GM21367 (cell line): ENCODE measurements around the gene GNAI2.

ENCODE experiments used
- ATAC-seq: cut with Tn5 transposase; IDR thresholded peaks from one replicate; pipeline ENCODE4 v1.9.1; 2021; ENCODE audit not compliant: unreplicated experiment

Gene GNAI2

GRCh38 chr3:50235716-50236483 lies at the start of gene GNAI2:
Gene GNAI2 (plus strand): TSS chr3:50236204. CDS start chr3:50236336, 132 bp downstream.
- peak; percentile 88 for ATAC-seq

- ATAC-seq, result no peak
Observed at GRCh38 chr3:50187750-50188149, 48.3 kb upstream of the GNAI2 start.

- ATAC-seq, result no peak
Observed at GRCh38 chr3:50189274-50189673, 46.7 kb upstream of the GNAI2 start.

DNA sequence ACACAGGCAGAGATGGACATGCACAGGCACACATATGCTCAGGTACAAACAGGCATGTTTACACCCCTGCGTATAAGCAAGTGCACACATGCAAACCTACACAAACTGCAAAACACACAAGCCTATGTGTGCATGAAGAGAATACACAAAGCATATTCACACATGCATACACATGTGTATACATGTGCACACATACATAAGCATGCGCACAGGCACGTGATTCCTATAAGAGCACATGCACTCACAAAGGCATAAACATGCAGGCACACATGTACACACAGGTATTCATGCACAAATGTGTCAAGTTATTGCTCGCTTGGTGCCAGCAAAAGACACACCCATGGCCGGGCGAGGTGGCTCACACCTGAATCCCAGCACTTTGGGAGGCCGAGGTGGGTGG lies 46.0 kb upstream of the GNAI2 start:
- no peak for ATAC-seq

GRCh38 chr3:50190936-50191660 lies 44.9 kb upstream of the GNAI2 start, which contains the start of gene GNAT1:
Gene GNAT1 (plus strand): TSS chr3:50191610. CDS start chr3:50191726, 116 bp downstream.
- ATAC-seq, result no peak

DNA sequence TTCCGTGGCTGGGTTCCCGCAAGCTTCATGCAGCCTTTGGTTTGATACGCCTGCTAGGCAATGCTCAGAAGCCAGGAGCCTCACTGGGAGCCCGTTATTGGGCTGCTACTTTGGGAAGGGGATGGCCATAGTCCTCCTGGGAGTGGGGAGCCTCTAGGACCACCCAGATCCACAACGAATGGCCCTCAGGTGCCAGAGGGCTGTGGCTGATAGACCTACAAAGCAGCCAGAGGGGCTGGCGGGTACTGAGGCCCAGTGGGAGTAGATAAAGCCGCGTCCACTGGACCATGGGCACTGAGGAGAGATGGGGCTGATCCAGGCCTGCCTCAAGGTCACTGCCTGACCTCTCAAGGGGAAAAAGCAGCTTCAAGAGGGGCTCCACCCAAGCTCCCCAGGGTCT lies 43.9 kb upstream of the GNAI2 start:
- no peak for ATAC-seq

DNA sequence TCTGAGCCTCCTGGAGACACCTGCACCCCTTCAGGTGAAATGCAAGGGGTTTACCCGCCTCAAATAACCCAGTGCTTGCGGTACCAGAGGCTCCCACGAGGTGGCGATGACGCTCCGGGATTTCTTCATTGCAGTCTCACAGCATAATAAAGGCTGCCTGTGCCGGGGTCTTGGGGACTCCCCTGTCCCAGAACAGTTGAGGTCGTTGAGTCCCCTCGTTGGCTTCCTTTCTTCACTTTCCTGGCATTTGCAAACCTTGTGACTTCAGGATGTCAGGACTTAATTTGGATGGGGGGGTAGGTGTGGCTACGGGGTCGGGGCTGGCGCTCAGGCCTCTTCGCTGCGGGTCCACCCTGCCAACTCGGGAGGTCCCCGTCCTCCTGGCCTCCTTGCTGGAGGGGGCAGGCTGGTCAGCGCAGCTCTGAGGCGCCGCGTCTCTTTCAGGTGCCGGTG lies 43.3 kb upstream of the GNAI2 start:
- ATAC-seq, result no peak

GRCh38 chr3:50193286-50193685 lies 42.7 kb upstream of the GNAI2 start:
- ATAC-seq, result no peak

DNA sequence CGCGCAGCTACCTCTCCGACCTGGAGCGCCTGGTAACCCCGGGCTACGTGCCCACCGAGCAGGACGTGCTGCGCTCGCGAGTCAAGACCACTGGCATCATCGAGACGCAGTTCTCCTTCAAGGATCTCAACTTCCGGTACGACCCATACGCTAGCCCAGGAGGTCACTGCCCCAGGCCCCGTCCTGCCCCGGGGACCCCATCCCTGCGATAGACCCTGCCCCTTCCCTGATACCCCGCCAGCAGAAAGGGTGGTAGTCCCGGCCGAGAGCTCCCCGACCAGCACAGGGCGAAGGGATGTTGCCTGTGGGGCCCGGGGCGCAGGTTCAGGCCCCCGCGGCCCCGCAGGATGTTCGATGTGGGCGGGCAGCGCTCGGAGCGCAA lies 42.3 kb upstream of the GNAI2 start:
- no peak for ATAC-seq

- no peak for ATAC-seq
Observed at GRCh38 chr3:50194128-50194902, 41.7 kb upstream of the GNAI2 start.

DNA sequence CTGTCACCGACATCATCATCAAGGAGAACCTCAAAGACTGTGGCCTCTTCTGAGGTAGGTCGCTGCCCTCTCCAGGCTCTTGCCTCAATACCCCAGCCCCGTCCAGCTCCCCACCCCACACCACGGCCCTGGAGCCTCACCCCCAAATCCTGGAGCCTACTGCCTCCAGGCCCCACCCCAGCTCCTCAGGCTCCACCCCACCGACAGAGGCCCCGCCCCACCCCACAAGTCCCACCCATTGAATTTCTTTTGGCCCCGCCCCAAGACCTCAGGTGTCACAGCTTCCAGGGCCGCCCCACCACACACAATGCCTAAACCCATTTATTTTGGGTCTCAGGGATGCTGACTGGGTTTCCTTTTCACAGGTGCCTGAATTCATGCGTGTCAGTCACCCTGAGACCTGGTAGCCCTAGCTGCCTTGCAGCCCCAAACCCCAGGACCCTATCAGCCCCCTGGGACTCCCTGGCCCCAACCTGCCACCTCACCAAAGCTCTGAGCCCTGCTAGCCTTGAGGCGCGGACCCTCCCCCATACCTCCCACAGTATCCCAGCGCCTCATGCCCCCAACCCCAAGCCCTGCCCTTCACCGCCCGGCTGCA lies 41.0 kb upstream of the GNAI2 start:
- ATAC-seq, result no peak

DNA sequence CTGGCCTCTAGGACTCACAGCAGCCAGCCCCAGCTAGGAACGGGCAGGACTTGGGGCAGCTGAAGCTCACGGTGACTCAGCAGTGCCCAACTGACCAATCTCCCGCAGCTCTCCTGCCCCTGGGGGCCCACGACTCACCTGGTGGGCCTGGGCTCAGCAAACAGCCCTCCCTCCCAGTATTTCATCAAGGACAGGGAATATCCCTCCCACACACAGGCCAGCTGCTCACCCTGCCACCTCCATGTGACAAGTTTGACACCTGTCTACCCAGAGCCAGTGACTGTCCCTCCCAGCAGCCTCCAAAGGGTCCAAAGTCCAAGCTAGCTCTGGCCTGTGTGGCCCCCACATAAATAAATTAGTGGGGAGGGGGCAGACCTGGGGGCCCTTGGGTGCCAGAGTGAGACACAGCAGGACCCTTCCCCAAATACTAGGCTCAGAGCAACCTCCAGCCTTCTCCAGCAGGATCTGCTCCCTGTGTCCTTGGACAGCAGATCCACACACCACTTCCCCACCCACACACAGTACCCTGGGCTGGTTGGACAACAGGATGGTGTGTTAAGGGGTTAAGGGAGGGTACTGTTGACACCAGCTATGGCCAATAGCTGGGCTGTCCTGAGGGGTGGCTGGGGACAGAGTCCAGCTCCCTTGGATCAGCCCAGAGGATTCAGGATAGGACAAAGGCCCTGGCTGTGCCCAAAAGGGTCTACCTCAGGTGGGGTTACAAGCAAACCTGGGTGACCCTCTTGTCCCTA lies 40.3 kb upstream of the GNAI2 start:
- ATAC-seq, result no peak

DNA sequence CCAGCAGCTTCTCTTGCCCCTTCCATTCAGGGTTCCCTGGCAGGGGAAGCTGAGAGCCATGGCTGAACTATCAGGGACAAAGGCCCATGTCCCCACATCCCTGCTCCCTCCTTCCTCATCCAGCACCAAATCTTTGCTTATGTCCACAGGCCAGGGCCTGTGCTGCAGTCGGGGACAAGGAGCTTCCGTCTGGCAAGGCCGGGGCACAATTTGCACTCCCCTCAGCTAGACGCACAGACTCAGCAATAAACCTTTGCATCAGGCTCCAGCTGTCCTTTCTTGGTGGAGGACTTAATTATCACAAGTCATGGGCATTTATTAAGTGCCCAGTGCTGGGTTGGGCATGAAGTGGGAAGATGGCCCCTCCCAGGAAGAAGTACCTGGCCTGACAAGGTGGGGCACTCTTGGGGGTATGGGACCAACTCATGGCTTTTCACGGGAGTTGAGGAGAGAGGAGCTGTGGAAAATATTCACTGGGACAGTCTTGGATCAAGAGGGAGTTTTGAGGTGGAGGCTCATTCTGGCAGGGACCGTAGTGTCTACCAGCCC lies 39.7 kb upstream of the GNAI2 start:
- ATAC-seq, result no peak

DNA sequence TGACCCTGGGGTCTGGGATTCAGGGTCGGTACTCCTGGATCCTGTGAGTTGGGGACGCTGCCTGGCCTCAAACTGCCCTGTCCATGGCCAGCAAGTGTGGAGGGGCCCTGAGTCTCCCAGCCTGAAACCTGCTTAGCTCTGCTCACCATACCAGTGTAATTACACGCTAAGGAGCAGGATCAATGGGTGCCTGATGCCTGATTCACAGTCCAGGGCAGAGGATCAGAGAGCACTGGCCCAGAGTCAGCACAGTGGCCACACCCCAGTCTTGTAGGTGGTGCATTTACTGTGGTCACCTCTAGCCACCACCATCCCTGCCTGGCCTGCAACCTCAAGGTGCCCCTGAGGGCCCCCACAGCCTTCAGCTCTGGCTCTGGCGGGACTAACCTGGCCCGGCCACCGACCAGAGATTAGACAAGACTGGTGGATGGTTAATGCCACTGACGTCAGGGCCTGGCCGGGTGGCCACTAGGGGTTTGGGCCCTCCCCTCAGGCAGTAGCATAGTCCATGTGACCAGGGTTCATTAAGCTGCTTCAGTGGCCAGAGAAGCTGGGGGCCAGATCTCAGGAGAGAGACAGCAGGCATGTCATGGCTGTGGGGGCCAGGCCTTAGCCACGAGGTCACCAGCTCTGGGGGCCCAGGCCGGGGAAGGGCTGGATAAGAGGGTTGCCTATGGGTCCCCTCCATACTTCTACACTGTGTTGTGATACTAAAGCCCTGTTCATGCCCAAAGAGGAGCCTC lies 34.3 kb upstream of the GNAI2 start:
- ATAC-seq, result no peak

DNA sequence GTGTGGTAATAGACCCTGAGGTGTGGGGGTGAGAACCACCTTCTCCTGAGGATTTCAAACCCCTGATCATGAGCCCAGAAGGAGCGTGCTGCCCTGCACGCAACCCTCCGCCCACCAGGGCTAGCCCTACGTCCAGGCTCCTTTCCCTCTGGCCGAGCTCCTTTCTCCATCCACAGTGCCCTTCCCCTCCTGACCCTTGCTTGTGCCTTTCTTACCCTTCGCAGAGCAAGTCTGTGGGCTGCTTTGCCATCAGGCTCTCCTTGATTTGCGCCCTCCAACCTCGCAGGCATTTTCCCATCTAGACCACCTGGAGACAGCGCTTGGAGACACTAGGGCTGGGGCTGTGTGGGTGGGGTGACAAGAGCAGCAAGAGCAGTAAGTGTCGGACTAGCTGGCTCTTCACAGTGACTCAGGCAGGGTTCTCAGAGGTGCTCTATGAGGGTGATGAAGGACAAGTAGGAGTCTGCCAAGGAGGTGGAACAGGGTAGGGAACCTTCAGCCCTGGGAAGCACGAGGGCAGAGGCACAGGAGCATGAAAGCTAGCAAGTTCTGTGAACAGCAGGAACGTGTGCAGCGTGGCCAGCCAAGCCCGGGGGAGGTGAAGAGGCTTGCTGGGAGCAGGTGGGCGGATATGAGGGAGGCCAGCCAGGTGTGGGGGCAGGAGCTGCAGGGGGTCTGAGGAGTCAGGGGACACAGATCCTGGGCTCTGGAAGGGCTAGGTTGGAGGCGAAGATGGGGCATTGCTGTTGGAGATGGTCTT lies 33.5 kb upstream of the GNAI2 start:
- ATAC-seq, result no peak

GRCh38 chr3:50203113-50203808 lies 32.7 kb upstream of the GNAI2 start:
- no peak for ATAC-seq

- ATAC-seq, result no peak
Observed at GRCh38 chr3:50203809-50204803, 31.9 kb upstream of the GNAI2 start.
